ENCODE measurements around the gene PAX7.

GRCh38 chr1:18618546-18619466 is 11.8 kb upstream of the PAX7 start:
- TF ChIP-seq CTCF (conservative IDR thresholded peaks at IDR 0.05 in 1 of 2, IDR thresholded peaks at IDR 0.05 in 1 of 2; ENCODE audit: extremely low read depth in 1 of 2, insufficient read depth in 1 of 2, low read depth in 1 of 2, low read length in 2 of 2) (no peak), EZH2 (IDR thresholded peaks at IDR 0.05; ENCODE audit: borderline replicate concordance, low read length) (no peak)

Data from mammary epithelial cell (primary cell).